GM23338 (cell line): ENCODE measurements around the gene FAF2. TPM values are rescaled to one million over a fixed set of nuclear protein-coding genes. Genes with fewer than 3 reads are reported as not detected.

Experiments
- ATAC-seq: fragments of 200-7000 bp; cut with Tn5 transposase; 3 replicates; pipeline ENCODE4 v1.9.1; 2020
- DNase-seq: peaks from one replicate; pipeline ENCODE4 v3.0.0-alpha.2; 2015; ENCODE audit warnings: low spot score
- H2AFZ ChIP-seq: fragments of 200-600 bp; sonication (generic); 2 replicates; pipeline ENCODE4 v1.8.0; 2016; ENCODE audit warnings: antibody characterized with exemption, mild to moderate bottlenecking, moderate library complexity
- H3F3A ChIP-seq: fragments of 200-600 bp; sonication (generic); replicated peaks from 2 replicates; pipeline ENCODE4 v1.8.0; 2017; ENCODE audit warnings: antibody characterized with exemption, mixed run types, low read depth
- H3K27ac ChIP-seq: fragments of 200-600 bp; sonication (generic); 2 replicates; pipeline ENCODE4 v1.6.1; 2016; ENCODE audit warnings: low read depth
- H3K27me3 ChIP-seq: fragments of 200-600 bp; sonication (generic); 2 replicates; pipeline ENCODE4 v1.8.0; 2016; ENCODE audit warnings: mild to moderate bottlenecking, mixed run types, moderate library complexity; ENCODE audit not compliant: insufficient read depth
- H3K36me3 ChIP-seq: fragments of 200-600 bp; sonication (generic); 2 replicates; pipeline ENCODE4 v1.8.0; 2016; ENCODE audit warnings: mild to moderate bottlenecking; ENCODE audit not compliant: insufficient read depth
- H3K4me1 ChIP-seq: fragments of 200-600 bp; sonication (generic); 2 replicates; pipeline ENCODE4 v1.8.0; 2016; ENCODE audit warnings: mild to moderate bottlenecking, moderate library complexity; ENCODE audit not compliant: insufficient read depth
- H3K4me2 ChIP-seq: fragments of 200-600 bp; sonication (generic); 2 replicates; pipeline ENCODE4 v1.7.1; 2017; ENCODE audit warnings: mixed run types
- H3K4me3 ChIP-seq: fragments of 200-600 bp; sonication (generic); 2 replicates; pipeline ENCODE4 v1.6.1; 2016; ENCODE audit warnings: mixed run types
- H3K79me2 ChIP-seq: fragments of 200-600 bp; sonication (generic); replicated peaks from 2 replicates; pipeline ENCODE4 v1.8.0; 2017; ENCODE audit warnings: mild to moderate bottlenecking; ENCODE audit not compliant: insufficient read depth
- H3K9me2 ChIP-seq: fragments of 200-600 bp; sonication (generic); 2 replicates; pipeline ENCODE4 v1.8.0; 2017; ENCODE audit not compliant: insufficient read depth
- H4K20me1 ChIP-seq: fragments of 200-600 bp; sonication (generic); replicated peaks from 2 replicates; pipeline ENCODE4 v1.8.0; 2017; ENCODE audit warnings: mild to moderate bottlenecking; ENCODE audit not compliant: insufficient read depth
- H3K27ac Mint-ChIP-seq: 2 replicates; pipeline ENCODE4 v1.8.0; 2020; ENCODE audit warnings: inconsistent platforms, mild to moderate bottlenecking, moderate library complexity, mixed read lengths
- H3K27me3 Mint-ChIP-seq: 3 replicates; pipeline ENCODE4 v1.8.0; 2022; ENCODE audit warnings: low read depth, mild to moderate bottlenecking, moderate library complexity, mixed read lengths, inconsistent platforms; ENCODE audit not compliant: insufficient read depth, poor library complexity
- H3K36me3 Mint-ChIP-seq: 3 replicates; pipeline ENCODE4 v1.8.0; 2021; ENCODE audit warnings: low read depth, mild to moderate bottlenecking, inconsistent platforms, moderate library complexity, mixed read lengths
- H3K4me1 Mint-ChIP-seq: 3 replicates; pipeline ENCODE4 v1.8.0; 2020; ENCODE audit warnings: mild to moderate bottlenecking, inconsistent platforms, mixed read lengths
- H3K4me3 Mint-ChIP-seq: 3 replicates; pipeline ENCODE4 v1.8.0; 2021; ENCODE audit warnings: moderate library complexity, mild to moderate bottlenecking, inconsistent platforms, mixed read lengths
- H3K9me3 Mint-ChIP-seq: 3 replicates; pipeline ENCODE4 v1.8.0; 2020; ENCODE audit warnings: moderate library complexity, mild to moderate bottlenecking, inconsistent platforms, mixed read lengths
- EZH2 ChIP-seq: fragments of 200-600 bp; sonication (generic); IDR thresholded peaks from one replicate; pipeline ENCODE4 v1.8.0; 2017; ENCODE audit warnings: antibody characterized with exemption, mild to moderate bottlenecking, low read depth; ENCODE audit not compliant: unreplicated experiment
- ZNF462 ChIP-seq: fragments of 250-450 bp; sonication (Bioruptor Pico); IDR thresholded peaks from 2 replicates; pipeline ENCODE4 v1.5.0; 2020; ENCODE audit warnings: mild to moderate bottlenecking, moderate library complexity
- polyA plus RNA-seq: library from polyadenylated mRNA; unstranded; fragments of >200 nt; fragmentation: Nextera tagmentation; extraction: Ambion mirVana; gene quantifications from 2 replicates; pipeline ENCODE4 v1.2.1, GENCODE V29; 2016
- total RNA-seq: library from RNA; depleted of rRNA; stranded (reverse); fragments of >200 nt; shearing (Covaris generic); gene quantifications from 2 replicates; pipeline ENCODE4 v1.2.3, GENCODE V29; 2014

FAF2 gene
- total and polyA plus RNA-seq, 2 experiments from 2014 or later = 32.8 to 37.6 TPM

GRCh38 chr5:176547802-176548201 lies 99.6 kb downstream of the FAF2 start:
- H3K36me3 ChIP-seq = no peaks in the 10 kb centered on the region
- peaks cover 11% of the 10 kb centered on the region for H3K4me1 ChIP-seq
- H3F3A ChIP-seq = peaks cover 3% of the 10 kb centered on the region; the same call in 1 of the 2 replicates
- H3K27ac ChIP-seq = no peak overlapping the region
- no peak for TF ChIP-seq ZNF462
- Mint-ChIP-seq H3K36me3 (no peaks in the 10 kb centered on the region), H3K4me1 (peaks cover 13% of the 10 kb centered on the region), H3K9me3 (no peaks in the 10 kb centered on the region), H3K4me3 (no peak overlapping the region), H3K27ac (no peak overlapping the region), H3K27me3 (peaks cover 15% of the 10 kb centered on the region)
- no peaks in the 10 kb centered on the region for H3K9me2 ChIP-seq
- H3K4me2 ChIP-seq = no peak overlapping the region
- DNase-seq = no peak
- H3K79me2 ChIP-seq = peaks cover 5% of the 10 kb centered on the region; the same call in 1 of the 2 replicates
- no peak overlapping the region for H2AFZ ChIP-seq
- no peaks in the 10 kb centered on the region for H4K20me1 ChIP-seq
- H3K27me3 ChIP-seq = no peaks in the 10 kb centered on the region
- ATAC-seq = no peak
- no peak overlapping the region for H3K4me3 ChIP-seq

- no peaks in the 10 kb centered on the region for H4K20me1 ChIP-seq
- no peak within 1 kb of the TSS for H3K27ac ChIP-seq
- no peak within 1 kb of the TSS for H3K4me3 ChIP-seq
- H3K79me2 ChIP-seq = peaks cover 5% of the 10 kb centered on the region; the same call in 1 of the 2 replicates
- no peaks in the 10 kb centered on the region for H3K9me2 ChIP-seq
- H3K4me1 ChIP-seq = peaks cover 10% of the 10 kb centered on the region
- no peaks in the 10 kb centered on the region for H3F3A ChIP-seq
- Mint-ChIP-seq H3K4me3 (no peak within 1 kb of the TSS), H3K36me3 (no peaks in the 10 kb centered on the region), H3K9me3 (no peaks in the 10 kb centered on the region), H3K4me1 (peaks cover 22% of the 10 kb centered on the region), H3K27ac (no peak within 1 kb of the TSS), H3K27me3 (peaks cover 11% of the 10 kb centered on the region)
- no peak within 1 kb of the TSS for H3K4me2 ChIP-seq
- H2AFZ ChIP-seq = no peak within 1 kb of the TSS
- no peaks in the 10 kb centered on the region for H3K36me3 ChIP-seq
- H3K27me3 ChIP-seq = no peaks in the 10 kb centered on the region
- peak; percentile 12; the same call in 1 of the 3 replicates for ATAC-seq
- no peak for DNase-seq
- no peak for TF ChIP-seq EZH2
- no peak for TF ChIP-seq ZNF462
Measured at GRCh38 chr5:176548967-176549444, 100.8 kb downstream of the FAF2 start, which contains the start of gene CDHR2. CDHR2 (plus strand) TSS chr5:176549342; CDS start chr5:176565353, 16,011 bp downstream.
